UCSD-AML1 (cell line): ENCODE data around the gene PCDHGA7.
A peak's percentile ranks its signal among the peaks of the same experiment; 100 is the strongest.
"Not testable (repeated sequence)": the region's sequence is repeated elsewhere in the genome, so short reads cannot be mapped to it uniquely, and the experiment has no call there.

Experiments
- DNase-seq: peaks from one replicate; lab custom pipeline; 2025; ENCODE audit not compliant: unreplicated experiment; lab: John Stamatoyannopoulos, UW

Gene PCDHGA7

DNA sequence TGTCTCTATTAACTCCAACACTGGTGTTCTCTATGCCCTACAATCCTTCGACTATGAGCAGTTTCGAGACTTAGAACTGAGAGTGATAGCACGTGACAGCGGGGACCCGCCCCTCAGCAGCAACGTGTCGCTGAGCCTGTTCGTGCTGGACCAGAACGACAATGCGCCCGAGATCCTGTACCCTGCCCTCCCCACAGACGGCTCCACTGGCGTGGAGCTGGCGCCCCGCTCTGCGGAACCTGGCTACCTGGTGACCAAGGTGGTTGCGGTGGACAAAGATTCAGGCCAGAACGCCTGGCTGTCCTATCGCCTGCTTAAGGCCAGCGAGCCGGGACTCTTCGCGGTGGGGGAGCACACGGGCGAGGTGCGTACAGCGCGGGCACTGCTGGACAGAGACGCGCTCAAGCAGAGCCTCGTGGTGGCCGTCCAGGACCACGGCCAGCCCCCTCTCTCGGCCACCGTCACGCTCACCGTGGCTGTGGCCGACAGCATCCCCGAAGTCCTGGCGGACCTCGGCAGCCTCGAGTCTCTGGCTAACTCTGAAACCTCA is 40.3 kb downstream of the PCDHGA7 start:
- DNase-seq = no peak

DNA sequence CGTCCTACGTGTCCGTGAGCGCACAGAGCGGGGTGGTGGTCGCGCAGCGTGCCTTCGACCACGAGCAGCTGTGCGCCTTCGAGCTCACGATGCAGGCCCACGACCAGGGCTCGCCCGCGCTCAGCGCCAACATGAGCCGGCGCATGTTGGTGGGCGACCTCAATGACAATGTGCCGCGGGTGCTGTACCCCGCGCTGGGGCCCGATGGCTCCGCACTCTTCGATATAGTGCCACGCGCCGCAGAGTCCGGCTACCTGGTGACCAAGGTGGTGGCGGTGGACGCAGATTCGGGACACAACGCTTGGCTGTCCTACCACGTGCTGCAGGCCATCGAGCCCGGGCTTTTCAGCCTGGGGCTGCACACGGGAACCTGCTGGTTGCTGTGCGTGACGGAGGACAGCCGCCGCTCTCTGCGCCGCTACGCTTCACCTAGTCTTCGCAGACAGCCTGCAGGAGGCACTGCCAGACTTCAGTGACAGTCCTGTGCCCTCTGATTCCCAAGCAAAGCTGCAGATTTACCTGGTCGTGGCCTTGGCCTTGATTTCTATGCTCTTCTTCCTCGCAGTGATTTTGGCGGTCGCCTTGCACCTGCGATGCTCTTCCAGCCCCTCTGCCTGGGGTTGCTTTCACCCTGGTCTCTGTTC is 45.4 kb downstream of the PCDHGA7 start:
- no peak for DNase-seq

DNA sequence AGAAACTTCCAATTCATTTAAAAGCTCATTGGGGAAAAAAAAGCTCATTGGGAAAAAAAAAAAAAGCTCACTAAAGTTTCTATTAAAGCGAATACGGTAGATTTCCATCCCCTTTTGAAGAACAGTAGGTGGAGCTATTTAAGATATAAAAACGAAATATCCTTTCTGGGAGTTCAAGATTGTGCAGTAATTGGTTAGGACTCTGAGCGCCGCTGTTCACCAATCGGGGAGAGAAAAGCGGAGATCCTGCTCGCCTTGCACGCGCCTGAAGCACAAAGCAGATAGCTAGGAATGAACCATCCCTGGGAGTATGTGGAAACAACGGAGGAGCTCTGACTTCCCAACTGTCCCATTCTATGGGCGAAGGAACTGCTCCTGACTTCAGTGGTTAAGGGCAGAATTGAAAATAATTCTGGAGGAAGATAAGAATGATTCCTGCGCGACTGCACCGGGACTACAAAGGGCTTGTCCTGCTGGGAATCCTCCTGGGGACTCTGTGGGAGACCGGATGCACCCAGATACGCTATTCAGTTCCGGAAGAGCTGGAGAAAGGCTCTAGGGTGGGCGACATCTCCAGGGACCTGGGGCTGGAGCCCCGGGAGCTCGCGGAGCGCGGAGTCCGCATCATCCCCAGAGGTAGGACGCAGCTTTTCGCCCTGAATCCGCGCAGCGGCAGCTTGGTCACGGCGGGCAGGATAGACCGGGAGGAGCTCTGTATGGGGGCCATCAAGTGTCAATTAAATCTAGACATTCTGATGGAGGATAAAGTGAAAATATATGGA is 48.0 kb downstream of the PCDHGA7 start, which contains the start of gene PCDHGA12:
TSS of gene PCDHGA12 (plus strand) at position 176 of the 782 bp plus-strand sequence. CDS start at position 429, 253 bp downstream.
- peak; percentile 64 for DNase-seq

DNA sequence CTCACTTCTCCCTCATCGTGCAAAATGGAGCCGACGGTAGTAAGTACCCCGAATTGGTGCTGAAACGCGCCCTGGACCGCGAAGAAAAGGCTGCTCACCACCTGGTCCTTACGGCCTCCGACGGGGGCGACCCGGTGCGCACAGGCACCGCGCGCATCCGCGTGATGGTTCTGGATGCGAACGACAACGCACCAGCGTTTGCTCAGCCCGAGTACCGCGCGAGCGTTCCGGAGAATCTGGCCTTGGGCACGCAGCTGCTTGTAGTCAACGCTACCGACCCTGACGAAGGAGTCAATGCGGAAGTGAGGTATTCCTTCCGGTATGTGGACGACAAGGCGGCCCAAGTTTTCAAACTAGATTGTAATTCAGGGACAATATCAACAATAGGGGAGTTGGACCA is 48.7 kb downstream of the PCDHGA7 start:
- no peak for DNase-seq

DNA sequence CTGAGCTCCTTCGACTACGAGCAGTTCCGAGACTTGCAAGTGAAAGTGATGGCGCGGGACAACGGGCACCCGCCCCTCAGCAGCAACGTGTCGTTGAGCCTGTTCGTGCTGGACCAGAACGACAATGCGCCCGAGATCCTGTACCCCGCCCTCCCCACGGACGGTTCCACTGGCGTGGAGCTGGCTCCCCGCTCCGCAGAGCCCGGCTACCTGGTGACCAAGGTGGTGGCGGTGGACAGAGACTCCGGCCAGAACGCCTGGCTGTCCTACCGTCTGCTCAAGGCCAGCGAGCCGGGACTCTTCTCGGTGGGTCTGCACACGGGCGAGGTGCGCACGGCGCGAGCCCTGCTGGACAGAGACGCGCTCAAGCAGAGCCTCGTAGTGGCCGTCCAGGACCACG is 49.8 kb downstream of the PCDHGA7 start:
- not testable (repeated sequence) for DNase-seq

DNA sequence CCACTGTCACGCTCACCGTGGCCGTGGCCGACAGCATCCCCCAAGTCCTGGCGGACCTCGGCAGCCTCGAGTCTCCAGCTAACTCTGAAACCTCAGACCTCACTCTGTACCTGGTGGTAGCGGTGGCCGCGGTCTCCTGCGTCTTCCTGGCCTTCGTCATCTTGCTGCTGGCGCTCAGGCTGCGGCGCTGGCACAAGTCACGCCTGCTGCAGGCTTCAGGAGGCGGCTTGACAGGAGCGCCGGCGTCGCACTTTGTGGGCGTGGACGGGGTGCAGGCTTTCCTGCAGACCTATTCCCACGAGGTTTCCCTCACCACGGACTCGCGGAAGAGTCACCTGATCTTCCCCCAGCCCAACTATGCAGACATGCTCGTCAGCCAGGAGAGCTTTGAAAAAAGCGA is 50.2 kb downstream of the PCDHGA7 start:
- not testable (repeated sequence) for DNase-seq

DNA sequence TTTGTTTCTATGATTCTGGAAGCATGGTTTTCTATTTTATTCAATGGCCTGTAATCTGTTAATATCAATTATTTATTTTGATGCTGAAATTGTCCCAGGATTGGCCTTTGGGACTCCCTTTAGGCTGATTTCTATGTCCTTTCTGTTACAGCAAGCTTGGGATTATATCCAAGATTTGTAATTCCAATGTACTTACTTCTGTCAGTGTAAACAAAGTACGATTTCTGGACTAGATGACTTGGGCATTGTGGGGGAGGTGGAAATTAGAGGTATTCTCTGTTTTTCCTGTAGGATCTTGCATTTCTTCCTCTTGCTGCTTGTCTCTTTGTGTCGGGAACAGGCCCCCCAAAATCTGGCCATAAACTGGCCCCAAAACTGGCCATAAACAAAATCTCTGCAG is 51.5 kb downstream of the PCDHGA7 start:
- no peak for DNase-seq
